Stomach (tissue), 4 donors: Measurements from ENCODE around the gene CRACR2B.

Experiments used
- EP300 ChIP-seq: sonication (generic); formaldehyde crosslinking; IDR thresholded peaks from one replicate; pipeline ENCODE4 v1.6.1; 2017; ENCODE audit warnings: antibody characterized with exemption
- POLR2AphosphoS5 ChIP-seq, 3 donors: sonication (generic); formaldehyde crosslinking; IDR thresholded peaks; one replicate each; pipeline ENCODE4 v1.6.1; 2016; ENCODE audit warnings: antibody characterized with exemption in 3 of 3
- TF ChIP-seq, protein P1 (sequence below), 7 experiments: fragments of 450-650 bp in 4 of 7; fragments of 200-600 bp in 3 of 7; sonication (generic) in 3 of 7; IDR thresholded peaks; one replicate each; pipeline ENCODE4 v1.5.1; 2016 to 2019; ENCODE audit warnings: antibody characterized with exemption in 7 of 7, control low read depth in 2 of 7, mild to moderate bottlenecking in 1 of 7

DNA sequence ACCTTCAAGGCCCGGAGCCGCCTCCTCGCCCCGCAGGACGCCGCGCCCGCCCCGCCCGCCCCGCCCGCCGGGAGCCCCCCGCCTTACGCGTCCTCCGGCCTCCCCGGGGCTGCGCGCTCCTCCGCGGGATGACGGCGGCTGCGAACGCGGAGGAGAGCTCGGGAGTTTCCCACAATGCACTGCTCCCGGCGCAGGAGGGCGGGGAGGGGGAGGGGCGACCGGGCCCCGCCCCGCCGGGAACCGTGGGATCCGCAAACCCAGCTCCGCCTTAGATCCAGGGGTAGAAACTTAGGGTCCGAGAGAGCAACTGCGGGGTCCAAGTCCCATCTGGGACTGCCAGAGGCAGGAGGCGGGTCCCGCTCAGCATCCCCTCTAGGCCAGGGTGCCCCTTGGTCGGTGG is 37.8 kb upstream of the CRACR2B start, which contains the start of gene CEND1:
- TF ChIP-seq, protein P1, sequence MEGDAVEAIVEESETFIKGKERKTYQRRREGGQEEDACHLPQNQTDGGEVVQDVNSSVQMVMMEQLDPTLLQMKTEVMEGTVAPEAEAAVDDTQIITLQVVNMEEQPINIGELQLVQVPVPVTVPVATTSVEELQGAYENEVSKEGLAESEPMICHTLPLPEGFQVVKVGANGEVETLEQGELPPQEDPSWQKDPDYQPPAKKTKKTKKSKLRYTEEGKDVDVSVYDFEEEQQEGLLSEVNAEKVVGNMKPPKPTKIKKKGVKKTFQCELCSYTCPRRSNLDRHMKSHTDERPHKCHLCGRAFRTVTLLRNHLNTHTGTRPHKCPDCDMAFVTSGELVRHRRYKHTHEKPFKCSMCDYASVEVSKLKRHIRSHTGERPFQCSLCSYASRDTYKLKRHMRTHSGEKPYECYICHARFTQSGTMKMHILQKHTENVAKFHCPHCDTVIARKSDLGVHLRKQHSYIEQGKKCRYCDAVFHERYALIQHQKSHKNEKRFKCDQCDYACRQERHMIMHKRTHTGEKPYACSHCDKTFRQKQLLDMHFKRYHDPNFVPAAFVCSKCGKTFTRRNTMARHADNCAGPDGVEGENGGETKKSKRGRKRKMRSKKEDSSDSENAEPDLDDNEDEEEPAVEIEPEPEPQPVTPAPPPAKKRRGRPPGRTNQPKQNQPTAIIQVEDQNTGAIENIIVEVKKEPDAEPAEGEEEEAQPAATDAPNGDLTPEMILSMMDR (IDR thresholded peaks at IDR 0.05), result no peak
- no peak for TF ChIP-seq EP300
- no peak for TF ChIP-seq POLR2AphosphoS5 (IDR thresholded peaks at IDR 0.05)
